ENCODE results near the gene PPAT.
"Not testable (repeated sequence)": the region's sequence is repeated elsewhere in the genome, so short reads cannot be mapped to it uniquely, and the experiment has no call there.

The PPAT gene

GRCh38 chr4:56435140-56435926, at the start of gene PPAT:
Gene PPAT, minus strand, starts transcription at chr4:56435615. Its CDS starts 138 bp downstream, at chr4:56435477.
- peak; percentile 98 for DNase-seq

- DNase-seq, result no peak
Observed at GRCh38 chr4:56480691-56481090, 45.3 kb upstream of the PPAT start.

GRCh38 chr4:56477192-56477702, 41.8 kb upstream of the PPAT start:
- no peak for DNase-seq

DNA sequence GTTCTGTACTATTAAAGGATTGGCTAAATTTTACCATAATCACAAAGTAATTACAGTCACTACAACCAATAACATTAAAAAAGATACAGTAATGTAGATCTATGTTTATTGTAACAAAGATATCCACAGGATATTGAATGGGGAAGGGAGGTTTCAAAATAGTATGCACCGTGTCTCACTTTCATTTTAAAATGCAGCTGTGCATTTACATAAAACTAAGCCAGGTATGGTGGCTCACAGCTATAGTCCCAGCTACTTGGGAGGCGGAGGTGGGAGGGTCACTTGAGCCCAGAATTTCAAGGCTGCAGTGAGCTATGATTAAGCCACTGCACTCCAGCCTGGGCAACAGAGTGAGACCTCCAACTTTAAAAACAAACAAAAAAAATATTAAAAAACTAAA, 40.5 kb upstream of the PPAT start:
- DNase-seq, result no peak

DNA sequence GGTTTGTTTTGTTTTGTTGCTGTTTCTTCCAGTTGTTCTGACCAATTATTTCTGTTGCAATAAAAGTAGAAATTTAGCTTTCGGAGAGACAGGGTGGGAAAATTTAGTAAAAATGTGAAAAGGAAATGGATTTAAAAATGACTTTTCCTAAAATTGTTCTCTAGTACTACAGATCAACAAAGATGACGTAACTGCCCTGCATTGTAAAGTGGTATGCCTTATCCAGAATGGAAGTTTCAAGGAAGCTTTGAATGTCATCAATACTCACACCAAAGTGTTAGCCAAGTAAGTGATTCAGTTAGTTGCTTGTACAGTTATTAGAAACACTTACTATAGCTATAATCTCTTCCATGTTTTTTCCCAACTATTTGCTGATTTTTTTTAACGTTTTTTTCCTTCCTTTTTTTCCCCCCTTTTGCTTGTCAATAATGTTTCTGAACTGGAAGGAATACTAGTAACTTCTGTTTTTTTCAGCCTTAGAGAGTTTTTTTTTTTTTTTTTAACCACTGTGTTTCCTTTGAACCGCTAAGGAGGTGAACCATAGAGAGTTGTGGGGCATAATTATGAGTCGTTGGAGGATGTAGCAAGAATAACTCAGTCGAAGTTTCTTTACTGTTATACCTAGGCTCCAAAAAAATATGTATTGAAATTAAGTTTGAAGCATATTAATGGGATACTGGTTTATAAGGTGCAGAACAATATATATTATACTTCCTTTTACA, 34.2 kb upstream of the PPAT start:
- no peak for DNase-seq

- peak; percentile 73 for DNase-seq
Observed at GRCh38 chr4:56468097-56468422, 32.6 kb upstream of the PPAT start.

DNA sequence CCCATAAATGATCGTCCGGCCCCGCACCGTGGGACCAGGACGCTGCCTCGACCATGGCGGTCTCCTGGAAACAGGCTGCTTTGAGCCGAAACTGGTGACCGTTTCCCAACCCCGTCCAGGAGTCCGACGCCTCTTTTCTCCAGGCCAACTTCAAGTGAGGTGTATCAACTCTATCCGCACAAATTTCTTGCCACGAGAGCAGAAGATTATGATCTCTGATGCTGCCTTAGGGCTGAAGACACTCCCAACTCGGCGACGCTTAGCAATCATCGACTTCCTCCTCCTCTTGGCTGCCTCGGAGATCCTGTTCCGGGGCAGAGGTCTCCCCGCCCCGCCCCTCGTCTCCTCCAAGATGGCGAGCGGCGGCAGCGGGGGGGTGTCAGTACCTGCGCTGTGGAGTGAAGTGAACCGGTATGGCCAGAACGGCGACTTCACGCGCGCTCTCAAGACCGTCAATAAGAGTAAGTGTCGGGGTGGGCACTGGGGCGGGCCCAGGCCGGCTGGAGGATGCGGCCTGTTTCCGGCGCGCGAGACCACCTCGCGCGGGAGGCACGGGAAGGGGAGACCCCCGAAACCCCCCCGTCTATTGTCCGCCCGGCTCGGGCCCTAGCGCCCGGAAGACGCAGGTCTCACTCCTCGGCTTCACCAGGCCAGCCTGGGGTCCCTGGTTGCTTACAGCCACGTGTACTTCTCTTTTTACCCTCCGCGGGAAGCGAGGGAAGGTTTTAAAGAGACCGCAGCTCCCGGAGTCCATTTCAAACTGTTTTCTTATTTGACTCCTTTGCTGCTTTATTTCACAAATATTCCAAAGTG, 32.1 kb upstream of the PPAT start, which contains the start of gene SRP72:
TSS of gene SRP72 (plus strand) at position 334 of the 813 bp plus-strand sequence. CDS start at position 353, 19 bp downstream.
- peak; percentile 89 for DNase-seq

DNA sequence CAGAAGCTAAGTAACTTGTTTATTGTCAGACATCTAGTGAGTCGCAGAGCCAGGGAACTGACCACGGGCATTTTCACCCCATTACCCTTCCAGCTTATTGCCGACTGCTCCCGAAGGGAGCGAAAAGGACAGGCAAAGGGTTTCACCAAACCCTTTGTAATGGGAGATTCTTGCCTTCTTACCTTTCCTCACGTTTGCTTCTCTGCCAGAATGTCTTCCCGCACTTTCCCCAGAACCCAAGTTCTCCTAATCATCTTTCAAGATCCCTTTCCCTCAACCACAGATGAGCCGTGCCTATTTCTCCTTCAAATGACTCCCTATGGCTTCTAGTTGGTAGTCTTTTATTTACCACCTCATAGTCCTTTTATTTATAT, 31.5 kb upstream of the PPAT start:
- no peak for DNase-seq

GRCh38 chr4:56466296-56466761, 30.9 kb upstream of the PPAT start:
- peak; percentile 10 for DNase-seq

GRCh38 chr4:56465599-56466295, 30.3 kb upstream of the PPAT start:
- no peak for DNase-seq

DNA sequence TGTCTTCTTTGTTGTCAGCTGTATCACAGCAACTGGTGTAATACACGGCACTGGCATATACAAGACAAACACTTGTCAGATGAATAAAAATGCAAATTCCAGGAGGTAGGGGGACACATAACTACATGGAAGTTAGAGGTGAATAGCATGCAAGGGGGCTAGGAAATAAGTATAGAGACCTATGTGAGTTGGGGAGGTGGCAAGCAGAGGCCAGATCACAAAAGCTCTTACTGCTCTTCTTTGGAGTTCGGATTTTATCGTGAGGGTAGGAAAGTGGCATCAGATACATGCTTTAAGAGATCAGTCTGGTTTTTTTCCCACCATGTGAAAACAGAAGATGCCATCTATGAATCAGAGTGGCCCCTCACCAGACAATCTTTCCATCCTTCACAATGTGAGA, 29.2 kb upstream of the PPAT start:
- no peak for DNase-seq

DNA sequence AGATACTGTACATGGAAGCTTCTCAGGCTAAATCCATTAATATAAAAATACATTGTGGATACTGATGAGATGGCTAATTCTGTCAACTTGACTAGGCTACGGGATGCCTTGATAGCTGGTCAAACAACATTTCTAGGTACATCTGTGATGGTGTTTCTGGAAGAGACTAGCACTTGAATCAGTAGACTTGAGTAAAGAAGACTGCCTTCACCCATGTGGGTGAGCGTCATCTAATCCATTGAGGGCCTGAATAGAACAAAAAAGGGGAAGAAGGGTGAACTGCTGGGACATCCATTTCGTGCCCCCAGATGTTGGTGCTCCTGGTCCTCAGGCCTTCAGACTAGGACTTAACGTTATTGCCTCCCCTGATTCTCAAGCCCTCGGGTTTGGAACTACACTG, 28.3 kb upstream of the PPAT start:
- no peak for DNase-seq

- no peak for DNase-seq
Observed at GRCh38 chr4:56462157-56462556, 26.7 kb upstream of the PPAT start.

- no peak for DNase-seq
Observed at GRCh38 chr4:56460085-56460484, 24.7 kb upstream of the PPAT start.

GRCh38 chr4:56450342-56450741, 14.9 kb upstream of the PPAT start:
- DNase-seq, result no peak

- DNase-seq, result not testable (repeated sequence)
Observed at GRCh38 chr4:56449475-56449874, 14.1 kb upstream of the PPAT start.

DNA sequence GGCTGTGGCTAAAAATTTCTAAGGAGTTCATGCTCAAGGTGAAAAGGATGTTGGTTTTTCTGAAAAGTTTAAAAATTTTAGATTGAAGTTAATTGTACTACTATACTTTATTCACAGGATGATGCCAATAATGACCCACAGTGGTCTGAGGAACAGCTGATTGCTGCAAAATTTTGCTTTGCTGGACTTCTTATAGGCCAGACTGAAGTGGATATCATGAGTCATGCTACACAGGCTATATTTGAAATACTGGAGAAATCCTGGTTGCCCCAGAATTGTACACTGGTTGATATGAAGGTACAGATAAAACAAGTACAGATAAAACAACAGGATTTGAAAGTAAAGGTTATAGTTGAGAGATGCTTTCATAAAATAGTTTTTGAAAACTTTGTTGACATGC, 12.9 kb upstream of the PPAT start:
- DNase-seq, result no peak

- DNase-seq, result no peak
Observed at GRCh38 chr4:56445699-56446098, 10.3 kb upstream of the PPAT start.

DNA sequence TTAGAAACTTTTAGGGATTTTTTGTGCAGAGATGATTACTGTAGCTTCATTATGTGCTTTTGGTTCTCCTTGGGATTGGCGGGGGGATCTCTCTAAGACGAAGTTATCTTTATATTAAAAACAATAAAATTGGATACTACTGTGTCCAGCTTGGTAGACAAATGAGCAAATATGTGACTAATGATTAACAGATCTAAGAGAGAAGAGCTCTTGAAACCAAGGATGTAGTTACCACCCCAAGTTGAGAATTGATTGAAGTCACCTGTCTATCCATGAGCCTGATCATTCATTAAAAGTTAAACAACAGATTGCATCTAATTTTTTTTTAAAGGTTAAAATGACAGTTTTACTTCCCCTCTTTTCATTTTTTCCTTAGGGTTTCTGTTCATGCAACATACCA, 9.3 kb upstream of the PPAT start:
- no peak for DNase-seq

DNA sequence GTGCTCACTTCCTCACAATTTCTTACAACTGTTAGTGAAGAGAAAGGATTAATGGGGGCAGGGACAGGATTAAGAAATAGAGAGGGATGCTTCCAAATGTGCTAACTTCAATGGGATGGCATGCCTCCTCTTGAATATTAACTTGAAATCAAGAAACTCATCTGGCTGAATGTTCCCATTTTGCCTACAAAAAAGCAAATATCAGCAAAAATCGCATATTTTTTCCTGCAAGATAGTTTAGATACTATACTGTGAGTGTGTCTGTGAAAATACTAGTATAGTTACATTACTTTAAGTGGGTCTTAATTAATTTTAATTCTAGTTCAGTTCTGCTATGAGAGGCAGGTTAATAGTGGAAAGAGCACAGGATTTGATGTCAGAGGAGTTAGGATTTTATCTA, 5.6 kb upstream of the PPAT start:
- DNase-seq, result no peak

DNA sequence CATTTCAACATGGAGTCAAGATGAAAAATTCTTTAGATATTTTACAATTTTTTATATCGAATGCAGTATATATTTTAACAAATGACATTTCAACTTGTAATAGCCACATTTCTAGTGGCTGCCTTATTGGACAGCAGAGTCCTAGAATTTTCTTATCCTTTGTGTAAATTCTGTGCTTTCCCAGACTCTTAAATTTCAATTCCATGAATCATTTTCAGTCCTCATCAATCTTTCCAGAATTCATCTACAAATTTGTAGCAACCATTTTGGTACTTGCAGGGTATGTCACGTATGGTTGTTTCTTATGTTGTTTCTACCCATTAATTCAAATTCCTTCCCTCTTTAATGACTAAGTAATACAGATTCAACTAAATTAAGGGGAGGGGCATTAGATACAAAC, 3.4 kb upstream of the PPAT start:
- no peak for DNase-seq

GRCh38 chr4:56434599-56435139, 746 bp downstream of the PPAT start:
- peak; percentile 89 for DNase-seq
